Prostate gland (tissue), 2 donors: Measurements from ENCODE around the gene FCRLB. TPM values are rescaled to one million over a fixed set of nuclear protein-coding genes. Genes with fewer than 3 reads are reported as not detected.
"Not testable (repeated sequence)": the region's sequence is repeated elsewhere in the genome, so short reads cannot be mapped to it uniquely, and the experiment has no call there.

Source experiments
- DNase-seq: peaks from one replicate; pipeline ENCODE4 v3.0.0-alpha.2; 2019; ENCODE audit warnings: low spot score
- H3K27ac ChIP-seq, 2 donors: fragments of 200-600 bp; sonication (generic); 2 replicates each; pipeline ENCODE4 v1.5.1; 2017 to 2019
- H3K27me3 ChIP-seq: fragments of 200-600 bp; sonication (generic); replicated peaks from 2 replicates; pipeline ENCODE4 v1.5.1; 2019; ENCODE audit not compliant: insufficient read depth
- H3K36me3 ChIP-seq, 2 donors: fragments of 200-600 bp; sonication (generic); 1 replicate in 1 of 2; 2 replicates in 1 of 2; pipeline versions ENCODE4 v1.5.1 to v1.8.1; 2017 to 2019
- H3K4me1 ChIP-seq: fragments of 200-600 bp; sonication (generic); replicated peaks from 2 replicates; pipeline ENCODE4 v1.5.1; 2019
- H3K4me3 ChIP-seq, 2 donors: fragments of 200-600 bp; sonication (generic); 2 replicates each; pipeline ENCODE4 v1.5.1; 2017 to 2019
- H3K9me3 ChIP-seq: fragments of 200-600 bp; sonication (generic); 2 replicates; pipeline ENCODE4 v1.5.1; 2017
- CTCF ChIP-seq, 4 experiments: fragments of 200-600 bp in 2 of 4; fragments of 450-650 bp in 2 of 4; sonication (generic) in 2 of 4; IDR thresholded peaks; 1 replicate in 3 of 4; 2 replicates in 1 of 4; pipeline ENCODE4 v1.5.1; 2016 to 2019; ENCODE audit warnings: antibody characterized with exemption in 4 of 4, mild to moderate bottlenecking in 2 of 4, moderate library complexity in 2 of 4
- POLR2A ChIP-seq: fragments of 450-650 bp; IDR thresholded peaks from one replicate; pipeline ENCODE4 v1.6.1; 2016; ENCODE audit warnings: antibody characterized with exemption, mild to moderate bottlenecking
- POLR2AphosphoS5 ChIP-seq: sonication (generic); formaldehyde crosslinking; IDR thresholded peaks from one replicate; pipeline ENCODE4 v1.6.1; 2017; ENCODE audit warnings: antibody characterized with exemption
- WGBS: methylation state at CpG from one replicate; pipeline ENCODE4 v1.1.5; 2018; 5-methylcytosine and 5-hydroxymethylcytosine counted together
- intact Hi-C: fragments of 100-400 bp; cut with DNase I; formaldehyde crosslinking; loops from one replicate; pipeline ENCODE4 v1.14.2; 2022
- total RNA-seq, 2 donors: library from RNA; depleted of rRNA; stranded (reverse); fragments of >200 nt; gene quantifications; one replicate each; pipeline ENCODE4 v1.1.0, GENCODE V29; 2016

FCRLB gene
- total RNA-seq, 2 donors from 2014 or later, result 0.36 to 2.3 TPM

DNA sequence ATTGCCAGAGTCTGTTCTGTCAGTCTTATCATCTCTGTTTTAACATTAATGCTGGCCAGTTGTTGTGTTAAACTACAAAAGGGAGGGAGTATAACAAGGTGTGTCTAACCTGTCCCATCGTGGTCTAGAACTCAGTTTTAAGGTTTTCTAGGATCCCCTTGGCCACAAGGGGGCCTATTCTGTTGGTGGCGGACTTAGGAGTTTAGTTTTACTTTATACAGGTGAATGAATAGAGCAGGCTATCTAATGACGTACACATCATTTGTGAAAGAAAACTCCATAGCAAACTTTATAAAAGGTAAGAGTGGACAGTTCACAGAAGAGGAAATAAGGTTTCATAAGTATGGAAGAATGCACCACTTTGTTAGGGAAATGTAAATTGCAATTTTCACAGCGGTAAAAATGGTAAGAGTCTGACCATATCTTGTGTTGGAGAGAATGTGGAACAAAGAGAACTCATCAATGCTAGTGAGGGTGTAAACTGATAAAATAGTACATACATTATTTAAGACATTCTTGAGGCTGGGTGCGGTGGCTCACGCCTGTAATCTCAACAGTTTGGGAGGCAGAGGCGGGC, 42.3 kb downstream of the FCRLB start:
- 85% methylated on average over 7 of the region's 7 CpGs for WGBS
- Histone ChIP-seq H3K4me3 (no peak overlapping the region), H3K4me1 (peaks cover 7% of the 10 kb centered on the region), H3K9me3 (no peaks in the 10 kb centered on the region), H3K27me3 (no peaks in the 10 kb centered on the region), H3K36me3 (no peaks in the 10 kb centered on the region), H3K27ac (no peak overlapping the region)
- intact Hi-C loops, result no loop called here
- no peak for TF ChIP-seq POLR2A
- TF ChIP-seq CTCF (IDR thresholded peaks at IDR 0.05), result peak in 2 of 4 experiments; percentile 24 to 38
- DNase-seq, result no peak

DNA sequence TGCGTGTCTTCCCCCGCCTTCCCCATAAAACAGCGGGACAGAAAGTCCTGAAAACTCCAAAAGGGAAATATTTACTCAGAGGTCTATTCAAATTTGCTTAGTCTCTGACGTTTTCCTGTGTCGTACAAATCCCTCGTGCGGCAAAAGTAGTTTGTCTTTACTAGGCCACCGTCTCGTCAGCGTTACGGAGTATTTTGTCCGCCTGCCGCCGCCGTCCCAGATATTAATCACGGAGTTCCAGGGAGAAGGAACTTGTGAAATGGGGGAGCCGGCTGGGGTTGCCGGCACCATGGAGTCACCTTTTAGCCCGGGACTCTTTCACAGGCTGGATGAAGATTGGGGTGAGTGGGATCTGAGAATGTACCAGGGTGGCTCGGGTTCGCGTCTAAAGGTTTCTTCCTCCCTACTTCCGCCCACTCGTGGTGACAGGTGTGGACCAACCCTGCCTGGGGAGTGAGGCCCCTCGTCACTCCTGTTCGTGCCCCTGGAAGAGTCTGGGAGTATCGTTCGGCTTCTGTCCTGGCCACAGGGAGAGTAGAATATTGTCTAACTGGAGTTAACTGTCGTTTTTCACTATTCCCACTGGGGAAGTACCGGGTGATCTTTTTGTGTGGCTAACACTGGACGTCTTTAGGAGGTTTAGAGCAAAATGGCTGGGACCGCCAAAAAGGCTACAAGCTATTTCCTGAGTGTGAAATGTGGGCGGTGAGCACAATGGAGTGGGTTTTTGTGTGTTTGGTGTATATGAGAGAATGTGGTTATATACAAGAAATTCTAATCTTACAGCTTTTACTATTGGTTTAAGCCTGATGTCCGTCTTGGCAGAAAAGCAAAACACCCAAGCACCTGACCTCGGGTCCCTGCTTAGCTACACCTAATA, 45.0 kb downstream of the FCRLB start, which contains the start of gene ATF6:
Gene ATF6, plus strand, starts transcription at position 219 of the 880 bp plus-strand sequence. Its CDS starts 41 bp downstream, at position 260.
- peak; percentile 99 for TF ChIP-seq POLR2AphosphoS5
- peak; percentile 55 for TF ChIP-seq POLR2A
- peak in 2 of 4 experiments; percentile 16 to 27 for TF ChIP-seq CTCF (IDR thresholded peaks at IDR 0.05)
- Histone ChIP-seq H3K9me3 (no peaks in the 10 kb centered on the region), H3K4me1 (peaks cover 7% of the 10 kb centered on the region), H3K4me3 (peak within 1 kb of the TSS; percentile 70 to 80), H3K27ac (peak within 1 kb of the TSS; percentile 81 to 87), H3K27me3 (no peaks in the 10 kb centered on the region), H3K36me3 (no peaks in the 10 kb centered on the region)
- peak; percentile 87 for DNase-seq
- intact Hi-C loops, result no loop called here
- WGBS, result under 1% methylated on average over 35 of the region's 35 CpGs

GRCh38 chr1:161768461-161768860, 47.1 kb downstream of the FCRLB start:
- Histone ChIP-seq H3K9me3 (no peaks in the 10 kb centered on the region), H3K4me3 (no peak overlapping the region), H3K27me3 (no peaks in the 10 kb centered on the region), H3K4me1 (peaks cover 7% of the 10 kb centered on the region), H3K36me3 (no peaks in the 10 kb centered on the region), H3K27ac (no peak overlapping the region)
- no peak for DNase-seq
- intact Hi-C loops, result no loop called here
- TF ChIP-seq CTCF (IDR thresholded peaks at IDR 0.05), result no peak
- TF ChIP-seq POLR2AphosphoS5, result no peak
- no peak for TF ChIP-seq POLR2A
- 95% methylated on average over 5 of the region's 5 CpGs for WGBS

DNA sequence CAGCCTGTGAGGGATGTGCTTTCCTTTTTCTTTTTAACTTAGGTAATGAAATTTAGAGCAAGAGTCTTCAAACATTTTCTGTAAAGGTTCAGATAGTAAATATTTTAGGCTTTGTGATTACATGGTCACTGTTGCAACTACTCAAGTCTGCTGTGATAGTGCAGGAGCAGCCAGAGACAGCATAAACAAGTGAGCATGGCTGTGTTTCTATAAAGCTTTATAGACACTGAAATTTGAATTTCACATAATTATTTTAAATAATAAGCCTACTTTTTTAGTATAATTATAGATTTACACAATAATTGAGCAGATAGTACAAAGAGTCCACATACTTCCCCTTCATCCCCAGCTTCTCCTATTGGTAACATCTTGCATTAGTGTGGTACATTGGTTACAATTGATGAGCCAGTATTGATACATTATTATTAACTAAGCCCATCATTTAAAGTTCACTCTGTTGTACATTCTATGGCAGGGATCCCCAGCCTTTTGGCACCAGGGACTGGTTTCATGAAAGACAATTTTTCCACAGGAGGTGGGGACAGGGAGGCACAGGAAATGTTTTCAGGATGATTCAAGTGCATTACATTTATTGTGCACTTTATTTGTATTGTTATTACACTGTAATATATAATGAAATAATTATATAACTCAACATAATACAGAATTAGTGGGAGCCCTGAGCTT, 47.8 kb downstream of the FCRLB start:
- TF ChIP-seq CTCF (IDR thresholded peaks at IDR 0.05) (no peak), POLR2AphosphoS5 (no peak), POLR2A (no peak)

GRCh38 chr1:161769673-161770045, 48.3 kb downstream of the FCRLB start:
- DNase-seq, H3K27me3 ChIP-seq, intact Hi-C loops, H3K36me3 ChIP-seq, H3K27ac ChIP-seq, H3K4me1 ChIP-seq, H3K9me3 ChIP-seq, H3K4me3 ChIP-seq: not testable (repeated sequence)
- WGBS, result 89% methylated on average over 5 of the region's 5 CpGs

More for the DNA sequence above, 47.8 kb downstream of the FCRLB start:
- intact Hi-C loops, result no loop called here
- Histone ChIP-seq H3K36me3 (no peaks in the 10 kb centered on the region), H3K9me3 (no peaks in the 10 kb centered on the region), H3K27me3 (no peaks in the 10 kb centered on the region), H3K27ac (no peak overlapping the region), H3K4me1 (peaks cover 7% of the 10 kb centered on the region), H3K4me3 (no peak overlapping the region)
- no peak for DNase-seq
